IMR-90 (cell line): ENCODE measurements around the gene ZNF766. TPM values are rescaled to one million over a fixed set of nuclear protein-coding genes. Genes with fewer than 3 reads are reported as not detected.

Experiments used
- ATAC-seq: fragments of 200-7000 bp; cut with Tn5 transposase; 2 replicates; pipeline ENCODE4 v1.9.1; 2020; ENCODE audit warnings: low read depth, mild to moderate bottlenecking, moderate library complexity
- BruUV-seq: library from RNA; stranded (reverse); fragments of 400-500 nt; replicated peaks from 2 replicates; lab custom pipeline; 2021; lab: Mats Ljungman, UMichigan
- CTCF ChIA-PET: fragments of 300-600 bp; formaldehyde crosslinking; extraction: SDS; loops from one replicate; lab custom pipeline; 2021; ENCODE audit warnings: antibody characterized with exemption; lab: Yijun Ruan, JAX
- POLR2A ChIA-PET: fragments of 300-600 bp; sonication (Branson Sonifier 250); formaldehyde crosslinking; loops from one replicate; lab custom pipeline; 2022; ENCODE audit warnings: antibody characterized with exemption; ENCODE audit not compliant: unreplicated experiment; lab: Charles Lee
- DNase-seq: peaks from one replicate; pipeline ENCODE4 v3.0.0; 2013
- H2AFZ ChIP-seq: replicated peaks from 2 replicates; pipeline ENCODE3; 2013; ENCODE audit warnings: low read length, mild to moderate bottlenecking; ENCODE audit not compliant: poor library complexity
- H2AK5ac ChIP-seq: 2 replicates; pipeline ENCODE4 v1.6.1; 2013; ENCODE audit warnings: low read depth, low read length, inconsistent platforms
- H2AK9ac ChIP-seq: replicated peaks from 2 replicates; pipeline ENCODE3; 2013; ENCODE audit warnings: mild to moderate bottlenecking, low read depth, low read length, moderate library complexity; ENCODE audit not compliant: poor library complexity
- H2BK120ac ChIP-seq: 2 replicates; pipeline ENCODE4 v1.6.1; 2013; ENCODE audit warnings: low read depth, low read length, inconsistent platforms
- H2BK15ac ChIP-seq: 3 replicates; pipeline ENCODE4 v1.6.1; 2013; ENCODE audit warnings: low read depth, low read length, inconsistent platforms
- H2BK20ac ChIP-seq: 2 replicates; pipeline ENCODE4 v1.6.1; 2013; ENCODE audit warnings: low read depth, mild to moderate bottlenecking, inconsistent platforms, low read length, moderate library complexity
- H2BK5ac ChIP-seq: 2 replicates; pipeline ENCODE4 v1.6.1; 2013; ENCODE audit warnings: mild to moderate bottlenecking, low read depth, low read length, inconsistent platforms; ENCODE audit not compliant: poor library complexity, severe bottlenecking
- H3K14ac ChIP-seq: replicated peaks from 2 replicates; pipeline ENCODE4 v1.6.1; 2013; ENCODE audit warnings: low read depth, low read length, inconsistent platforms
- H3K18ac ChIP-seq: 2 replicates; pipeline ENCODE4 v1.6.1; 2013; ENCODE audit warnings: low read depth, low read length, control low read depth
- H3K23ac ChIP-seq: 2 replicates; pipeline ENCODE4 v1.6.1; 2013; ENCODE audit warnings: low read depth, low read length, inconsistent platforms
- H3K27ac ChIP-seq: 2 replicates; pipeline ENCODE4 v1.5.1; 2013; ENCODE audit warnings: mild to moderate bottlenecking, control low read depth, low read length; ENCODE audit not compliant: insufficient read depth
- H3K27me3 ChIP-seq: 2 replicates; pipeline ENCODE4 v1.6.1; 2013; ENCODE audit warnings: low read length; ENCODE audit not compliant: control insufficient read depth, insufficient read depth
- H3K36me3 ChIP-seq: 2 replicates; pipeline ENCODE4 v1.6.1; 2013; ENCODE audit warnings: low read length, mixed read lengths; ENCODE audit not compliant: control insufficient read depth, insufficient read depth
- H3K4ac ChIP-seq: 2 replicates; pipeline ENCODE4 v1.6.1; 2013; ENCODE audit warnings: low read depth, low read length, inconsistent platforms
- H3K4me1 ChIP-seq: 2 replicates; pipeline ENCODE4 v1.6.1; 2013; ENCODE audit warnings: low read length, mixed read lengths; ENCODE audit not compliant: control insufficient read depth, insufficient read depth
- H3K4me2 ChIP-seq: 2 replicates; pipeline ENCODE4 v1.6.1; 2013; ENCODE audit warnings: low read depth, mild to moderate bottlenecking, control low read depth, low read length, moderate library complexity
- H3K4me3 ChIP-seq: 2 replicates; pipeline ENCODE4 v1.5.1; 2013; ENCODE audit warnings: low read depth, mild to moderate bottlenecking, control low read depth, low read length, moderate library complexity; ENCODE audit not compliant: insufficient read depth
- H3K56ac ChIP-seq: 2 replicates; pipeline ENCODE4 v1.6.1; 2013; ENCODE audit warnings: low read length, inconsistent platforms; ENCODE audit not compliant: insufficient read depth; ENCODE audit errors: extremely low read depth
- H3K79me1 ChIP-seq, 2 experiments: 2 replicates each; pipeline ENCODE4 v1.6.1; 2013; ENCODE audit warnings: low read length in 2 of 2, inconsistent platforms in 1 of 2, low read depth in 1 of 2
- H3K9ac ChIP-seq: 2 replicates; pipeline ENCODE4 v1.6.1; 2013; ENCODE audit warnings: low read depth, low read length, control low read depth
- H3K9me1 ChIP-seq: 2 replicates; pipeline ENCODE4 v1.6.1; 2013; ENCODE audit warnings: low read length, inconsistent platforms; ENCODE audit not compliant: insufficient read depth
- H3K9me3 ChIP-seq: 2 replicates; pipeline ENCODE4 v1.6.1; 2013; ENCODE audit warnings: low read length; ENCODE audit not compliant: control insufficient read depth, insufficient read depth
- H4K20me1 ChIP-seq: 2 replicates; pipeline ENCODE4 v1.6.1; 2013; ENCODE audit warnings: low read length, inconsistent platforms; ENCODE audit not compliant: insufficient read depth
- H4K5ac ChIP-seq: 2 replicates; pipeline ENCODE4 v1.6.1; 2013; ENCODE audit warnings: mild to moderate bottlenecking, low read depth, low read length, control low read depth
- H4K8ac ChIP-seq, 2 experiments: 2 replicates each; pipeline ENCODE4 v1.6.1; 2013; ENCODE audit warnings: low read depth in 2 of 2, low read length in 2 of 2, control low read depth in 1 of 2, inconsistent platforms in 1 of 2
- H4K91ac ChIP-seq: 2 replicates; pipeline ENCODE4 v1.6.1; 2013; ENCODE audit warnings: low read depth, low read length, inconsistent platforms; ENCODE audit not compliant: insufficient read depth
- BHLHE40 ChIP-seq: fragments of 150-350 bp; IDR thresholded peaks from 2 replicates; pipeline ENCODE4 v1.6.1; 2016; ENCODE audit warnings: mild to moderate bottlenecking, low read depth, low read length
- CEBPB ChIP-seq: IDR thresholded peaks from 2 replicates; pipeline ENCODE4 v1.6.1; 2012; ENCODE audit warnings: low read depth, low read length, improper control_type of control experiment
- CHD1 ChIP-seq: IDR thresholded peaks from 2 replicates; pipeline ENCODE4 v1.6.1; 2012; ENCODE audit warnings: low read depth, low read length, improper control_type of control experiment
- FOS ChIP-seq: fragments of 150-350 bp; IDR thresholded peaks from 2 replicates; pipeline ENCODE4 v1.6.1; 2016; ENCODE audit warnings: low read depth, low read length
- MAFK ChIP-seq: IDR thresholded peaks from 2 replicates; pipeline ENCODE4 v1.6.1; 2012; ENCODE audit warnings: low read depth, low read length, improper control_type of control experiment
- MAZ ChIP-seq: IDR thresholded peaks from 2 replicates; pipeline ENCODE4 v1.6.1; 2012; ENCODE audit warnings: low read depth, mild to moderate bottlenecking, low read length, improper control_type of control experiment, moderate library complexity, borderline replicate concordance
- MXI1 ChIP-seq: IDR thresholded peaks from 2 replicates; pipeline ENCODE4 v1.6.1; 2012; ENCODE audit warnings: low read depth, mild to moderate bottlenecking, low read length, moderate library complexity, borderline replicate concordance
- NFE2L2 ChIP-seq: fragments of 150-350 bp; IDR thresholded peaks from 2 replicates; pipeline ENCODE4 v1.6.1; 2016; ENCODE audit warnings: low read depth, mild to moderate bottlenecking, low read length
- POLR2A ChIP-seq: IDR thresholded peaks from 2 replicates; pipeline ENCODE4 v1.6.1; 2012; ENCODE audit warnings: mild to moderate bottlenecking, low read depth, low read length
- RAD21 ChIP-seq: IDR thresholded peaks from 2 replicates; pipeline ENCODE4 v1.6.1; 2012; ENCODE audit warnings: low read length, improper control_type of control experiment
- RCOR1 ChIP-seq: IDR thresholded peaks from 2 replicates; pipeline ENCODE4 v1.6.1; 2012; ENCODE audit warnings: mild to moderate bottlenecking, low read length, improper control_type of control experiment; ENCODE audit not compliant: insufficient replicate concordance
- RFX5 ChIP-seq: IDR thresholded peaks from 2 replicates; pipeline ENCODE4 v1.8.0; 2012; ENCODE audit warnings: low read depth, mild to moderate bottlenecking, low read length, moderate library complexity
- SMC3 ChIP-seq: fragments of 150-350 bp; IDR thresholded peaks from 2 replicates; pipeline ENCODE4 v1.6.1; 2016; ENCODE audit warnings: low read depth, mild to moderate bottlenecking, antibody characterized with exemption, low read length, moderate library complexity
- WGBS, 2 experiments: methylation state at CpG; one replicate each; pipeline versions ENCODE4 v1.1.5 to v1.1.7; 2013; ENCODE audit warnings: missing lambda C conversion rate in 2 of 2; ENCODE audit not compliant: insufficient read length in 1 of 2; ENCODE audit errors: extremely low coverage in 2 of 2; 5-methylcytosine and 5-hydroxymethylcytosine counted together
- dilution Hi-C: fragments of 300-500 bp; cut with HindIII; formaldehyde crosslinking; loops from one replicate; pipeline ENCODE4 v1.14.3; 2018; ENCODE audit warnings: low sequenced_read_pairs; ENCODE audit not compliant: unreplicated experiment
- in situ Hi-C: fragments of 300-500 bp; cut with MboI; formaldehyde crosslinking; loops from 3 replicates; pipeline ENCODE4 v1.14.3; 2019; ENCODE audit warnings: low sequenced_read_pairs, inconsistent platforms, mixed read lengths
- intact Hi-C: fragments of 100-400 bp; cut with micrococcal nuclease; formaldehyde crosslinking; loops from 2 replicates; pipeline ENCODE4 v1.10.0; 2022
- polyA plus RNA-seq, 3 experiments: library from polyadenylated mRNA; depleted of rRNA; stranded (reverse); fragments of >200 nt; gene quantifications; 2 replicates each; pipeline ENCODE4 v1.2.3, GENCODE V29; 2012; ENCODE audit warnings: low replicate concordance in 1 of 3
- total RNA-seq: library from RNA; depleted of rRNA; stranded (reverse); fragments of >200 nt; gene quantifications from 2 replicates; pipeline ENCODE4 v1.2.3, GENCODE V29; 2012
- TF ChIP-seq, protein P1 (sequence below): fragments of 150-350 bp; IDR thresholded peaks from 2 replicates; pipeline ENCODE4 v1.6.1; 2016; ENCODE audit warnings: low read depth, mild to moderate bottlenecking, low read length, moderate library complexity, borderline replicate concordance
- TF ChIP-seq, protein P2 (sequence below): fragments of 150-350 bp; IDR thresholded peaks from 2 replicates; pipeline ENCODE4 v1.6.1; 2017; ENCODE audit warnings: mild to moderate bottlenecking, antibody characterized with exemption, low read length, low read depth
- TF ChIP-seq, protein P3 (sequence below): conservative IDR thresholded peaks from 2 replicates; pipeline ENCODE4 v1.5.1; 2012; ENCODE audit warnings: mild to moderate bottlenecking, low read depth, low read length, improper control_type of control experiment

ZNF766 gene
- total and polyA plus RNA-seq, 2 of the 4 experiments (the other 2 are of a cell fraction), result 4.9 to 20.4 TPM

DNA sequence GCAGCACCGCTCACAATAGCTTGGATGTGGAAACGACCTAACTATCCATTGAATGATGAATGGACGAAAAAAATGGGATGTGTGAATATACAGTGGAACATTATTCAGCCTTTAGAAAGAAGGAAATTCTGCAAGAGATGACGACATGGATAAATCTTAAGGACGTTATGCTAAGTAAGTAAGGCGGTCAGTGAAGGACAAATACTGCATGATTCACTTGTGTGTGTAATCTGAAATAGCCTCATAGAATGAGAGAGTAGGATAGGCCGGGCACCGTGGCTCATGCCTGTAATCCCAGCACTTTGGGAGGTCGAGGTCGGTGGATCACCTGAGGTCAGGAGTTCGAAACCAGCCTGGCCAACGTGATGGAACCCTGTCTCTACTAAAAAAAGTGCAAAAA lies 25.4 kb upstream of the ZNF766 start:
- POLR2A ChIA-PET, result no interaction called here
- Histone ChIP-seq H2BK15ac (no peak overlapping the region), H3K9ac (no peak overlapping the region), H2BK120ac (no peak overlapping the region), H3K4ac (no peak overlapping the region), H3K4me2 (no peak overlapping the region), H4K20me1 (no peaks in the 10 kb centered on the region), H3K9me3 (no peaks in the 10 kb centered on the region), H2AK9ac (no peak overlapping the region), H3K27me3 (no peaks in the 10 kb centered on the region), H3K56ac (no peak overlapping the region), H3K23ac (no peak overlapping the region), H3K36me3 (no peaks in the 10 kb centered on the region), H3K79me1 (no peaks in the 10 kb centered on the region), H2AK5ac (no peak overlapping the region), H3K14ac (no peak overlapping the region), H3K18ac (no peak overlapping the region), H4K5ac (no peak overlapping the region), H4K91ac (no peak overlapping the region), H2BK5ac (no peak overlapping the region), H2BK20ac (no peak overlapping the region), H3K4me1 (no peaks in the 10 kb centered on the region), H4K8ac (no peak overlapping the region), H2AFZ (no peak overlapping the region), H3K9me1 (no peaks in the 10 kb centered on the region), H3K4me3 (no peak overlapping the region), H3K27ac (no peak overlapping the region)
- 72% methylated on average over 3 of the region's 12 CpGs; no CpG with 5 or more reads in 1 of the 2 experiments for WGBS, 2 experiments
- no peak for ATAC-seq
- CTCF ChIA-PET, result no interaction called here
- dilution Hi-C loops (no loop called here), intact Hi-C loops (no loop called here), in situ Hi-C loops (no loop called here)
- no TSS peak for BruUV-seq
- TF ChIP-seq, protein P1, sequence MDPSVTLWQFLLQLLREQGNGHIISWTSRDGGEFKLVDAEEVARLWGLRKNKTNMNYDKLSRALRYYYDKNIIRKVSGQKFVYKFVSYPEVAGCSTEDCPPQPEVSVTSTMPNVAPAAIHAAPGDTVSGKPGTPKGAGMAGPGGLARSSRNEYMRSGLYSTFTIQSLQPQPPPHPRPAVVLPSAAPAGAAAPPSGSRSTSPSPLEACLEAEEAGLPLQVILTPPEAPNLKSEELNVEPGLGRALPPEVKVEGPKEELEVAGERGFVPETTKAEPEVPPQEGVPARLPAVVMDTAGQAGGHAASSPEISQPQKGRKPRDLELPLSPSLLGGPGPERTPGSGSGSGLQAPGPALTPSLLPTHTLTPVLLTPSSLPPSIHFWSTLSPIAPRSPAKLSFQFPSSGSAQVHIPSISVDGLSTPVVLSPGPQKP, result no peak
- TF ChIP-seq RCOR1 (no peak), RFX5 (no peak), NFE2L2 (no peak), CHD1 (no peak), MAFK (no peak), RAD21 (no peak), MAZ (no peak), FOS (no peak), SMC3 (no peak), POLR2A (no peak), BHLHE40 (no peak), CEBPB (no peak), MXI1 (no peak)
- TF ChIP-seq, protein P2, sequence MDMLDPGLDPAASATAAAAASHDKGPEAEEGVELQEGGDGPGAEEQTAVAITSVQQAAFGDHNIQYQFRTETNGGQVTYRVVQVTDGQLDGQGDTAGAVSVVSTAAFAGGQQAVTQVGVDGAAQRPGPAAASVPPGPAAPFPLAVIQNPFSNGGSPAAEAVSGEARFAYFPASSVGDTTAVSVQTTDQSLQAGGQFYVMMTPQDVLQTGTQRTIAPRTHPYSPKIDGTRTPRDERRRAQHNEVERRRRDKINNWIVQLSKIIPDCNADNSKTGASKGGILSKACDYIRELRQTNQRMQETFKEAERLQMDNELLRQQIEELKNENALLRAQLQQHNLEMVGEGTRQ, result no peak
- TF ChIP-seq, protein P3, sequence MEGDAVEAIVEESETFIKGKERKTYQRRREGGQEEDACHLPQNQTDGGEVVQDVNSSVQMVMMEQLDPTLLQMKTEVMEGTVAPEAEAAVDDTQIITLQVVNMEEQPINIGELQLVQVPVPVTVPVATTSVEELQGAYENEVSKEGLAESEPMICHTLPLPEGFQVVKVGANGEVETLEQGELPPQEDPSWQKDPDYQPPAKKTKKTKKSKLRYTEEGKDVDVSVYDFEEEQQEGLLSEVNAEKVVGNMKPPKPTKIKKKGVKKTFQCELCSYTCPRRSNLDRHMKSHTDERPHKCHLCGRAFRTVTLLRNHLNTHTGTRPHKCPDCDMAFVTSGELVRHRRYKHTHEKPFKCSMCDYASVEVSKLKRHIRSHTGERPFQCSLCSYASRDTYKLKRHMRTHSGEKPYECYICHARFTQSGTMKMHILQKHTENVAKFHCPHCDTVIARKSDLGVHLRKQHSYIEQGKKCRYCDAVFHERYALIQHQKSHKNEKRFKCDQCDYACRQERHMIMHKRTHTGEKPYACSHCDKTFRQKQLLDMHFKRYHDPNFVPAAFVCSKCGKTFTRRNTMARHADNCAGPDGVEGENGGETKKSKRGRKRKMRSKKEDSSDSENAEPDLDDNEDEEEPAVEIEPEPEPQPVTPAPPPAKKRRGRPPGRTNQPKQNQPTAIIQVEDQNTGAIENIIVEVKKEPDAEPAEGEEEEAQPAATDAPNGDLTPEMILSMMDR, result no peak
- DNase-seq, result no peak
